ENCODE results near the gene CLSTN2.
A peak's percentile ranks its signal among the peaks of the same experiment; 100 is the strongest.

Gene CLSTN2

GRCh38 chr3:140284372-140284771, 349.4 kb downstream of the CLSTN2 start:
- no peak for DNase-seq (ENCODE audit: low read depth)

DNA sequence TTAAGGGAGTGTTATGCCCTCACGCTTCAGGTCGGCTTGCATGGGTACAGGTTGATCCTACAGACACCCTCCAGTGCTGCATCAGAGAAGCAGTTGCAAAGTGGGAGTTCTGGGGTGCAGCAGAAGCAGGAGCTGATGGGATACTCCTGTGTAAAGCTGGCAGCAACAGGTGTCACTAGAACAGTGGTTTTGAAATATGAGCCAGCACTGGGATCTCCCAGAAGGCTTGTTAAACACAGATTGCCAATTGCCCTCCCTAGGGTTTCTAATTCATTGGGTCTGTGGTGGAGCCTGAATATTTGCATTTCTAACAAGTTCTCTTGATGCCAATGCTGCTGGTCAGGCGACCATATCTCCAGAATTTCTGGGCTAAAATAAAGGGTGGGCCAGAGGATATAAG, 350.4 kb downstream of the CLSTN2 start:
- no peak for DNase-seq (ENCODE audit: low read depth)

DNA sequence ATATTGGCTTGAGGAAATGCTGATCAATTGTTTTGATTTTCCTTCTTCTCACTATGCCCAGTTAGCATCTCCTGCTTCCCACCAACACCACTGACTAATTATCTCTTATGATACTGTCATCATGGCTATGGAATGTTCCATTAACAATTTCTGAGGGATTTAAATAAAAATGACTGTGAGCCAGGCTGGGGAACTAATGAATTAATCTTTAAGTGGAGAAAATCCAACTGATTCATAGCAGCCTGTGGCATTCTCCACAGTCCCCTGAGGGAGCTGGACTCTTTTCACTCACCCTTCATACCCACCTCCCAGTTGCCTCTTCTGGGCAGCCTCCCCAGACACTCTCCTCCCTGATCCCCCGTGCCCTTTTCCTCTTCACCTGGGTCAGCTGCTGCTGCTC, 353.6 kb downstream of the CLSTN2 start:
- DNase-seq (ENCODE audit: low read depth) = no peak

GRCh38 chr3:140290105-140290504, 355.1 kb downstream of the CLSTN2 start:
- no peak for DNase-seq (ENCODE audit: low read depth)

DNA sequence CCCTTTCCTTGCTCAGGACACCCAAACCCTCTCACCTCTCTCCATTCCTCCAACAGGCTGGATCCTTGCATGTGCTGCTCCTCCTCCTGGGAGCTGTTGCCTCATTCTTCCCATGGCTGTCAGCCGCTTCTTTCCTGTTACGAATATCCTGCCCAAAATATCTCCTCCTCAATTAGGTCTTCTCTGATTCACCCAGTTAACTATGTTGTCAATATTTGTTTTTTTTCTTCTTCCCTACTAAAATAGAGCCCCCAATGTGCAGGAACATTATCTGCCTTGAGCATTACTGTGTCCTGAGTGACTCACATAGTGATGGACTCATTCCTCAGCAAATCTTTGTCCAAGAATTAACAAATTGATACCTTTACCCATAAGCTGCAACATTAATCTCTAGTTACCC, 357.2 kb downstream of the CLSTN2 start:
- DNase-seq (ENCODE audit: low read depth) = peak; percentile 28

DNA sequence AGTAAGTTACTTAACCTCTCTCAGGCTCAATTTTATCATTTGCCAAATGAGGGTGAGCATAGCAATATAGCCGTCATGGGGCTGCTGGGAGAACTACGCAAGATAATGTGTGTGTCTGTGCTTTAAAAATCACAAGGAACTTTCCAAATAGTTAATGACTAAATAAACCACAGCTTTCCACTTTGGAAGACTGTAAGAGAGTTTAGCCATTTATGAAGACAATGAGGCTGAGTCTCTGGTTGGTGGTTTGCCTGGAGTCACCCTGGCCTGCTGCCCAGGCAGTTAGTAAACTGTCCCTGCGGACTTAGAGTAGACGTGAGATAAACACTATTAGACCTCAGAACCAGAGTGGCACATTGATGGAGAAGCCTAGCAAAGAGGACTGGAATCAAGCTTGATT, 357.7 kb downstream of the CLSTN2 start:
- DNase-seq (ENCODE audit: low read depth) = peak; percentile 84

DNA sequence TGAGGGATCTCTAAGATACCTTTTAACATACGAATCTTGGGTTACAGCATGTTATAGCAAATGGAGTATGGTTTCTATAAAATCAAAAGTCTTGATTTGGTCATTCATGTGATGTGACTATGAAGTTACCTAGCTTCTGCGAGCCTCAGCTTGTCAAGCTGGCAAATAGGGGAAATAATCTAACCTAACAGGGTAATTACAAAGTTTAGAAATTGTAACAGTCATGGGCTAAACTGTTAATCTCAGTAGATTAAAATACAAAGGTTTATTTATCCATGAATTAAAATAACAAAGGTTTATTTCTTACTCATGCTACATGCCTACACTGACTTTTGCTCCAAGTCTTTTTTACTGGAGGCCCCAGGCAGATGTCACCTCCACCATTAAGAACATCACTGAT, 359.1 kb downstream of the CLSTN2 start:
- DNase-seq (ENCODE audit: low read depth) = no peak

DNA sequence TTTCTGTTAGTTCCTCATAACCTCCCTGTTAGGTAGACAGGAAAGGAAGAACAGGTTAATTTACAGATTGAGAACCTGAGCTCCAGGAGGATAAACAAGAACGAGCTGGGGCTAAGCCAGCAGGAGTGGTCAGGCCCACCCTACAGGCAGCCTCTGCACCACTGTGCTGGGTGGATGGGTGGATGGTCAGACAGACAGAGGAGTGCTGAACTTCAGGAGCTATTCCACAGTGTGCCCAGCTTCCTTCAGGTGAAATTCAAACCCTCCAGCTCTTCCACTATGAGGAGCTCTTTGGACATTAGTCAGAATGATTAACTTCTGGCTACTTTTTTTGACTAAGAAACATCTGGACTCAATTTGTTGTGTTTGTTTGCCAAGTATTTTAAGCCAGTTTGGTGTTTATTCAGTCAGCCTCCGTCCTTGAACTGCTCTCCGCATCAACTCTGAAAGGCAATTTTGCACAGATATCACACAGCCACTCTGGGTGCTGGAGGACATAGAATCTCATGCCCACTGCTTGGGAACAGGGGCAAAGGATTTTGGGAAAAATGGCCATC, 361.9 kb downstream of the CLSTN2 start:
- no peak for DNase-seq (ENCODE audit: low read depth)

DNA sequence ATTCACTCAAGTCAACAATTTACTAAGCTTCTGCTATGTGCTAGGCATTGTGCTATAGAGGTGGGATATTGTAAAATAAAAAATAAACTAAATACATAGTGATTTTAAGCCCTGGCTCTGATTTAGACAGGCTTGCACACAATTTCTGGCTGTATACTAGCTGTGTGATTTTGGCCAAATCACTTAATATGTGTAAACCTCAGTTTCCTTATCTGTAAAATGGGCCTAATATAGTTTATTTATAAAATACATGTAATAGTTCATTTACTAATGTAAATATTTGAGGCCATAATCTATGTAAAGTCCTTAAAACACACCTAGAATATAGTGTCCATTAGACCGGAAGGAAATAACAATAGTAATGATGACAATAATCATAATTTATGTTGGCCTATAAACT, 363.1 kb downstream of the CLSTN2 start:
- no peak for DNase-seq (ENCODE audit: low read depth)

- no peak for DNase-seq (ENCODE audit: low read depth)
Observed at GRCh38 chr3:140298569-140299070, 363.6 kb downstream of the CLSTN2 start.

- no peak for DNase-seq (ENCODE audit: low read depth)
Observed at GRCh38 chr3:140303875-140304274, 368.9 kb downstream of the CLSTN2 start.

GRCh38 chr3:140308535-140308934, 373.6 kb downstream of the CLSTN2 start:
- DNase-seq (ENCODE audit: low read depth) = no peak

DNA sequence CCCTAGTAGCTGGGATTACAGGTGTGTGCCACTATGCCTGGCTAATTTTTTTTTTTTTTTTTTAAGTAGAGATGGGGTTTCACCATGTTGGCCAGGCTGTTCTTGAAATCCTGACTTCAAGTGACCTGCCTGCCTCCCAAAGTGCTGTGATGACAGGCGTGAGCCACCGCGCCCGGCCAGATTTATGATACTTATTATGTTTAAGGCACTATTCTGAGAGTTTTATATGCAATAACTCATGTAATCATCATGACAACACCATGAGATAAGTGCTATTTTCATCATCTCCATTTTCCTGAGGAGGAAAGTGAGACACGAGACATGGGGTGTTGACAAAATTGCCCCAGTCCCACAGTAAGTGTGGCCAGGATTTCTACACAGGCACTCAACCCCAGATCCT, 376.4 kb downstream of the CLSTN2 start:
- no peak for DNase-seq (ENCODE audit: low read depth)

GRCh38 chr3:140315955-140316354, 381.0 kb downstream of the CLSTN2 start:
- no peak for DNase-seq (ENCODE audit: low read depth)

GRCh38 chr3:140316466-140316865, 381.5 kb downstream of the CLSTN2 start:
- DNase-seq (ENCODE audit: low read depth) = no peak

- no peak for DNase-seq (ENCODE audit: low read depth)
Observed at GRCh38 chr3:140316868-140317400, 381.9 kb downstream of the CLSTN2 start.

DNA sequence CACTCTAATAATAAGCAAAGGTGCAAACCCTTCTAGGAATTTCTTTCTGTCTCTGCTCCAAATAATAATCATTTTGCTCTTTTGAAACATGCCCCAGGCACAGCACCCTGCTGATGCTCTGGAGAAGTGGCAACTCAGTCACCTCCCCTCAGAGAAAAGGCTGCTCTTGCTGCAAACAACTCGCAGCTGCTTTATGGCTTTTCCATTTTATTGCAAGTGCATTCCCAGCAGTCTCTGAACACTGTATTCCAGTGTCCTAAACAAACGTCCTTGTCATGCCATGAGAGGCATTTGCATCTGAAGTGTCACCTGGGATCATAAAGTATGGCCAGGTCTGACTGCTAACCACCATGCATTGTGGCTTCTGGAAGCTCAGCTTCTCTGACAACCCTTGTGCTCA, 384.8 kb downstream of the CLSTN2 start:
- no peak for DNase-seq (ENCODE audit: low read depth)

GRCh38 chr3:140323561-140323960, 388.6 kb downstream of the CLSTN2 start:
- peak; percentile 8 for DNase-seq (ENCODE audit: low read depth)

GRCh38 chr3:140332131-140332530, 397.1 kb downstream of the CLSTN2 start:
- DNase-seq (ENCODE audit: low read depth) = no peak

DNA sequence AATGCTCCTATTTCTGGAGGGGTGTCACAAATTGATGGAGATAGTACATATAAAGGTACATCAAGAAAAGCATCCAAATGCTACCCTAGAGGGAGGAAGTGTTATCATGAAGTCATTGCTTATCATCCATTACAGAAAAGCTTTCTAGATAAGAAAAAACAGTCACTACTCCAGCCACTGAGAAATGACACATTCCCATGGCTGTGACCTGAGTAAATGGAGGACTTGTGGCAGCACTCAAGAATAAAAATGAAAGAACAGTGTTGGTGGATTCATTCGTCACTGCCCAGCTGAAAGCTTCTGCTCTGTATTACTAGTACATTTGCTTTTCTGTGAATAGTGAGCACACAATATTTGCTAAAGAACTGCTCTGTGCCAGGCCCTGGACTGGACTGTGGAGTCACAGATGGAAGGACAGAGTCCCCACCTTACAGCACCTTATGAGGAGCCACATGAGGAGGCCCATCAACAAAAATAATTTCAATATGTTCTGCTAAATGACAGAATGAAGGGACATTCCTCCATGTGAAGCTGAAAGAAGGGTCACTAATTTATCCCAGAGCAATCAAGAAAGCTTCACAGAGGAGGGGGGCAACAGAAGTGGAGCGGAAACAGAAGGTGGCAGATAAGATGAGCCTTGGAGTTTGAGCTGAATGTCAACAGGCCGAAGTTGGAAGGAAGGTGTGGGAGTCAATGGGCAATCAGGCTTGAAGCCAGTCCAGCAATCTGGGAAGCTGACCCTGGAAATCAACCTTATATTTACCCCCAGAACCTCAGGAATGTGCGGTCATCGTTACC, 399.3 kb downstream of the CLSTN2 start:
- no peak for DNase-seq (ENCODE audit: low read depth)

GRCh38 chr3:140336465-140336864, 401.5 kb downstream of the CLSTN2 start:
- no peak for DNase-seq (ENCODE audit: low read depth)

GRCh38 chr3:140338916-140339315, 403.9 kb downstream of the CLSTN2 start:
- no peak for DNase-seq (ENCODE audit: low read depth)

GRCh38 chr3:140341203-140341602, 406.2 kb downstream of the CLSTN2 start:
- no peak for DNase-seq (ENCODE audit: low read depth)

All from non-pigmented ciliary epithelial cell (primary cell).